Measurements from ENCODE around the gene PLCB1. TPM values are rescaled to one million over a fixed set of nuclear protein-coding genes. Genes with fewer than 3 reads are reported as not detected.

Gene PLCB1
- total RNA-seq, 1 donor = 13.4 TPM

GRCh38 chr20:8315639-8316573 lies 183.8 kb downstream of the PLCB1 start:
- Histone ChIP-seq H3K79me2 (ENCODE audit: insufficient read depth, low read length) (no peaks in the 10 kb centered on the region), H3K4me3 (ENCODE audit: insufficient read depth, low read length) (no peak overlapping the region), H3K27me3 (ENCODE audit: insufficient read depth, low read length) (no peaks in the 10 kb centered on the region), H3K9me3 (ENCODE audit: low read depth, low read length) (no peaks in the 10 kb centered on the region), H2AFZ (ENCODE audit: low read length) (no peak overlapping the region), H3K4me1 (ENCODE audit: insufficient read depth, low read length) (no peaks in the 10 kb centered on the region), H4K20me1 (ENCODE audit: insufficient read depth, low read length) (no peaks in the 10 kb centered on the region), H3K4me2 (ENCODE audit: insufficient read depth, low read length) (no peak overlapping the region), H3K27ac (ENCODE audit: low read depth, low read length) (no peak overlapping the region), H3K36me3 (ENCODE audit: insufficient read depth, low read length) (no peaks in the 10 kb centered on the region)
- TF ChIP-seq CTCF (IDR thresholded peaks at IDR 0.05; ENCODE audit: extremely low read depth, low read depth, low read length) = no peak
- DNase-seq (ENCODE audit: insufficient read length, low spot score, missing footprints) = no peak

GRCh38 chr20:8317448-8317847 lies 185.4 kb downstream of the PLCB1 start:
- no peaks in the 10 kb centered on the region for H3K79me2 ChIP-seq (ENCODE audit: insufficient read depth, low read length)
- no peak for TF ChIP-seq CTCF (IDR thresholded peaks at IDR 0.05; ENCODE audit: extremely low read depth, low read depth, low read length)
- DNase-seq (ENCODE audit: insufficient read length, low spot score, missing footprints) = no peak
- no peak overlapping the region for H3K4me3 ChIP-seq (ENCODE audit: insufficient read depth, low read length)
- no peaks in the 10 kb centered on the region for H4K20me1 ChIP-seq (ENCODE audit: insufficient read depth, low read length)
- no peaks in the 10 kb centered on the region for H3K27me3 ChIP-seq (ENCODE audit: insufficient read depth, low read length)
- no peak overlapping the region for H3K27ac ChIP-seq (ENCODE audit: low read depth, low read length)
- no peak overlapping the region for H2AFZ ChIP-seq (ENCODE audit: low read length)
- no peaks in the 10 kb centered on the region for H3K4me1 ChIP-seq (ENCODE audit: insufficient read depth, low read length)
- no peak overlapping the region for H3K4me2 ChIP-seq (ENCODE audit: insufficient read depth, low read length)
- no peaks in the 10 kb centered on the region for H3K36me3 ChIP-seq (ENCODE audit: insufficient read depth, low read length)
- H3K9me3 ChIP-seq (ENCODE audit: low read depth, low read length) = no peaks in the 10 kb centered on the region

- Histone ChIP-seq H3K36me3 (ENCODE audit: insufficient read depth, low read length) (no peaks in the 10 kb centered on the region), H4K20me1 (ENCODE audit: insufficient read depth, low read length) (no peaks in the 10 kb centered on the region), H2AFZ (ENCODE audit: low read length) (no peak overlapping the region), H3K9me3 (ENCODE audit: low read depth, low read length) (no peaks in the 10 kb centered on the region), H3K4me3 (ENCODE audit: insufficient read depth, low read length) (no peak overlapping the region), H3K27ac (ENCODE audit: low read depth, low read length) (no peak overlapping the region), H3K4me2 (ENCODE audit: insufficient read depth, low read length) (no peak overlapping the region), H3K27me3 (ENCODE audit: insufficient read depth, low read length) (no peaks in the 10 kb centered on the region), H3K4me1 (ENCODE audit: insufficient read depth, low read length) (no peaks in the 10 kb centered on the region), H3K79me2 (ENCODE audit: insufficient read depth, low read length) (no peaks in the 10 kb centered on the region)
- TF ChIP-seq CTCF (IDR thresholded peaks at IDR 0.05; ENCODE audit: extremely low read depth, low read depth, low read length) = no peak
- DNase-seq (ENCODE audit: insufficient read length, low spot score, missing footprints) = no peak
Measured at GRCh38 chr20:8318965-8319625, 187.0 kb downstream of the PLCB1 start.

GRCh38 chr20:8320306-8320705 lies 188.2 kb downstream of the PLCB1 start:
- H3K36me3 ChIP-seq (ENCODE audit: insufficient read depth, low read length) = no peaks in the 10 kb centered on the region
- H3K4me2 ChIP-seq (ENCODE audit: insufficient read depth, low read length) = no peak overlapping the region
- no peak overlapping the region for H3K4me3 ChIP-seq (ENCODE audit: insufficient read depth, low read length)
- H3K9me3 ChIP-seq (ENCODE audit: low read depth, low read length) = no peaks in the 10 kb centered on the region
- no peaks in the 10 kb centered on the region for H3K27me3 ChIP-seq (ENCODE audit: insufficient read depth, low read length)
- H3K79me2 ChIP-seq (ENCODE audit: insufficient read depth, low read length) = no peaks in the 10 kb centered on the region
- DNase-seq (ENCODE audit: insufficient read length, low spot score, missing footprints) = no peak
- TF ChIP-seq CTCF (IDR thresholded peaks at IDR 0.05; ENCODE audit: extremely low read depth, low read depth, low read length) = no peak
- no peak overlapping the region for H2AFZ ChIP-seq (ENCODE audit: low read length)
- H3K4me1 ChIP-seq (ENCODE audit: insufficient read depth, low read length) = no peaks in the 10 kb centered on the region
- no peaks in the 10 kb centered on the region for H4K20me1 ChIP-seq (ENCODE audit: insufficient read depth, low read length)
- no peak overlapping the region for H3K27ac ChIP-seq (ENCODE audit: low read depth, low read length)
